ENCODE data around the gene IPP.

IPP gene

DNA sequence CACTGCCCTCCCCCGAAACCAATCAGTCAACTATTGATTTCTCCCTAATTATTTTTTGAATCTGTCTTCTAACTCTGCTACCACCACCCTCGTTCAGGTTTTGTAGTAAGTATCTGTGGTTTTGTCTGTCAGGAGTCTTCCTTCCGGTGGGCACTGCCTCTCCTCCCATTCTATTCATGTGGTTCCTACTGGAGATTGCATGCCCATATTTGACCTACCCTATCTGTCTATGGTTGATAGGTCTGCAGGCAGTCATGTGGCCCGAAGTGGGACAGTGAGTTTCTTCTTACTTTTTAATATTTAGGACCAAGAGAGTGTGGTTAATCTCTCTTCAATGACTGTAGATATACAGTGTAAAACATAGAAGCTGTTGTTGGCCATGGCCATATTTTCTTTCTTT, 35.1 kb upstream of the IPP start:
- H3K4me3 ChIP-seq (ENCODE audit: low read depth, low read length), result no peak overlapping the region
- TF ChIP-seq, protein P1, sequence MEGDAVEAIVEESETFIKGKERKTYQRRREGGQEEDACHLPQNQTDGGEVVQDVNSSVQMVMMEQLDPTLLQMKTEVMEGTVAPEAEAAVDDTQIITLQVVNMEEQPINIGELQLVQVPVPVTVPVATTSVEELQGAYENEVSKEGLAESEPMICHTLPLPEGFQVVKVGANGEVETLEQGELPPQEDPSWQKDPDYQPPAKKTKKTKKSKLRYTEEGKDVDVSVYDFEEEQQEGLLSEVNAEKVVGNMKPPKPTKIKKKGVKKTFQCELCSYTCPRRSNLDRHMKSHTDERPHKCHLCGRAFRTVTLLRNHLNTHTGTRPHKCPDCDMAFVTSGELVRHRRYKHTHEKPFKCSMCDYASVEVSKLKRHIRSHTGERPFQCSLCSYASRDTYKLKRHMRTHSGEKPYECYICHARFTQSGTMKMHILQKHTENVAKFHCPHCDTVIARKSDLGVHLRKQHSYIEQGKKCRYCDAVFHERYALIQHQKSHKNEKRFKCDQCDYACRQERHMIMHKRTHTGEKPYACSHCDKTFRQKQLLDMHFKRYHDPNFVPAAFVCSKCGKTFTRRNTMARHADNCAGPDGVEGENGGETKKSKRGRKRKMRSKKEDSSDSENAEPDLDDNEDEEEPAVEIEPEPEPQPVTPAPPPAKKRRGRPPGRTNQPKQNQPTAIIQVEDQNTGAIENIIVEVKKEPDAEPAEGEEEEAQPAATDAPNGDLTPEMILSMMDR (IDR thresholded peaks at IDR 0.05; ENCODE audit: borderline replicate concordance, insufficient read depth, low read depth, low read length), result no peak

DNA sequence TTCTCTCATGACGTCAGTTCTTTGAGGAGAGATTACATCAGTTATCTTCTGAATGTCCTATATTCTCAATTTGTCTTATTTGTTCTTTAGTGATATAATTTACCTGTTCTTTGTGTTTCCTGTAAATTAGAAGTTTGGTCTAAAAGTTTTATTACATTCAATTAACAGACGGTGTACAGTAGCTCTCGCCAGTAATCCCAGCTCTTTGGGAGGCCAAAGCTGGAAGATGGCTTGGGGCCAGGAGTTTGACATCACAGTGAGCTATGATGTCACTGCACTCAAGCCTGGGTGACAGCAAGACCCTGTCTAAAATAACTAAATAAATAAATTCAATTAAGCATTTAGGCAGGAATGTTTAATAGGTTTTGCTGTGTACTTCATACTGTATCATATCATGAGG, 25.3 kb upstream of the IPP start:
- TF ChIP-seq, protein P1 (IDR thresholded peaks at IDR 0.05; ENCODE audit: borderline replicate concordance, insufficient read depth, low read depth, low read length), result no peak
- no peak overlapping the region for H3K4me3 ChIP-seq (ENCODE audit: low read depth, low read length)

DNA sequence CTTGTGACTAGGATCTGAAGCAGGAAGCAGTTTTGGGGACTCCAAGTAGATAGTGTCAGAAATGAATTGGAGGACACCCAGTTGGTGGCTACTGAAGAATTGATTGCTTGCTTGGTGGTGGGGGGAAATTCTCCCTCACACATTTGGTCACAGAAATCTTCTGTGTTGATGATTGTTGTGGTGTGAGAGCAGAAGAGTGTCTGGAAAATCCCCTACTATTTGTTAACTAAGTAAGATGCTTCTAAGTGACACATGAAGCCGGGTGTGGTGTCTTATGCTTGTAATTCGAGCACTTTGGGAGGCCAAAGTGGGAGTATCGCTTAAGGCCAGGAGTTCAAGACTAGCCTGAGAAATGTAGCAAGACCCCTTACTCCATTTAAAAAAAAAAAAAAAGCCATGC, 22.5 kb upstream of the IPP start:
- TF ChIP-seq, protein P1 (IDR thresholded peaks at IDR 0.05; ENCODE audit: borderline replicate concordance, insufficient read depth, low read depth, low read length), result no peak
- H3K4me3 ChIP-seq (ENCODE audit: low read depth, low read length), result no peak overlapping the region

DNA sequence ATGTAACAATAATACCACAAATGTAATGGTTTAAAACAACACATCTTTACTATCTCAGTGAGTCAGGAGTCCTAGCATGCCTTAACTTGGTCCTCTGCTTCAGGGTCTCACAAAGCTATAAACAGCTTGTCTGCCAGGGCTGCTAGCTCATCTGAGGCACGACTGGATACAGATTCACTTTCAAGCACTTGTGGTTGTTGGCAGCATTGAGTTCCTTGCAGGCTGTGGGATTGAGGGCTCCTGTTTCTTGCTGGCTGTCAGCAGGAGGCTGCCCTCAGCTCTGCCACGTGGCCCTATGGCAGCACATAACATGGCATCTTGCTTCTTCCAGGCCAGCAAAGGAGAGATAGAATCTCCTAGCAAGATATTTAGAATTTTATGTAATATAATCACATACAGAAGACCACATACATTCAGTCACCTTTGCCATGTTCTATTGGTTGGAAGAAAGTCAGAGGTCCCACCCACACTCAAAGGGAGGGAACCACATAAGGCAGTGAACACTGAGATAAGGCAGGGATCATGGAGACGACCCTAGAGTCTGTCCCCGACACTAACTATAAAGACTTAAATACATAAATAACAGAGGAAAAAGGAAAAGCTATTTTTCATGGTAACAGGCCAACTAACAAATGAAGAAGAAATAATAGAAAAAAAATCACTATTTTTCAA, 18.9 kb upstream of the IPP start:
- no peak overlapping the region for H3K4me3 ChIP-seq (ENCODE audit: low read depth, low read length)
- TF ChIP-seq, protein P1 (IDR thresholded peaks at IDR 0.05; ENCODE audit: borderline replicate concordance, insufficient read depth, low read depth, low read length), result no peak

DNA sequence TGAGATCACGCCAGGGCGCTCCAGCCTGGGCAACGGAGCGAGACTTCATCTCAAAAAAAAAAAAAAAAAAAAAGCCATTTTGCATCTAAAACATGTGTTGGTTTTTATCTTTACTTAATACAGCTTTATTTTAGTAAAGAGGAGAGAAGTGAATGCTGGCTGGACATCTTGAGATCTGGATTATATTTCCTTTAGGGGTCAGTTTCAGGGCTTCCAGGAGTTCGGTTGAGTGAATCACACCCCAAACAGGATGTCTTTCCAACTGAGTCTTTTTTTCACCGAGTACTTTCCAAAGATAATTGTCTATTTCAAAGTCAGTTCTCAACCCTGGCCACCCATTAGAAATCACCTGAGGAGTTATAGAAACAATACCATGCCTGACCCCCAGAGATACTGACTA, 16.6 kb upstream of the IPP start:
- no peak overlapping the region for H3K4me3 ChIP-seq (ENCODE audit: low read depth, low read length)
- TF ChIP-seq, protein P1 (IDR thresholded peaks at IDR 0.05; ENCODE audit: borderline replicate concordance, insufficient read depth, low read depth, low read length), result no peak

DNA sequence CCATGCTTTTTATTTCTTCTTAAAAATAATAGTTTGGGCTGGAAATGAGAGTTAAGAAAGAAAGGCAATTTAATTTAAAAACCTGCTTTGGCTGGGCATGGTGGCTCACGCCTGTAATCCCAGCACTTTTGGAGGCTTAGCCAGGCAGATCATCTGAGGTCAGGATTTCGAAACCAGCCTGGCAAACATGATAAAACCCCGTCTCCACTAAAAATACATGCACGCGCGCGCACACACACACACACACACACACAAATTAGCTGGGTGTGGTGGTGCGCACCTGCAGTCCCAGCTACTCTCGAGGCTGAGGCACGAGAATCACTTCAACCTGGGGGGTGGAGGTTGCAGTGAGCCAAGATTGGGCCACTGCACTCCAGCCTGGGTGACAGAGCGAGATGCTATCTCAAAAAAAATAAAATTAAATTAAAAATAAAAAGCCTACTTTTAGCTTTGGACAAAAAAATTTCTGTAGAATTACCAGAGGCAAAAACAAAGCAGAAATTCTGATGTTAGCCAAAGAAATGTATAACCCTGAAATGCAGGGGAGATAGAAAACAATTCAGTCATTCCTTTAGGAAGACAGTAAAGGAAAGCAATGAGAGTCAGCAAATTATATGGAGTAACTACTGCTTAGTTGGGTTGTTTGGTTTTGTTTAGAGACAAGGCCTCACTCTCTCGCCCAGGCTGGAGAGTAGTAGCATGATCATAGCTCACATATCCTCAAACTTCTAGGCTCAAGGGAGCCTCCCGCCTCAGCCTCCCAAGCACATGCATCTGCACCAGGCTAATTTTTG, 15.7 kb upstream of the IPP start:
- H3K4me3 ChIP-seq (ENCODE audit: low read depth, low read length), result no peak overlapping the region
- TF ChIP-seq, protein P1 (IDR thresholded peaks at IDR 0.05; ENCODE audit: borderline replicate concordance, insufficient read depth, low read depth, low read length), result no peak

DNA sequence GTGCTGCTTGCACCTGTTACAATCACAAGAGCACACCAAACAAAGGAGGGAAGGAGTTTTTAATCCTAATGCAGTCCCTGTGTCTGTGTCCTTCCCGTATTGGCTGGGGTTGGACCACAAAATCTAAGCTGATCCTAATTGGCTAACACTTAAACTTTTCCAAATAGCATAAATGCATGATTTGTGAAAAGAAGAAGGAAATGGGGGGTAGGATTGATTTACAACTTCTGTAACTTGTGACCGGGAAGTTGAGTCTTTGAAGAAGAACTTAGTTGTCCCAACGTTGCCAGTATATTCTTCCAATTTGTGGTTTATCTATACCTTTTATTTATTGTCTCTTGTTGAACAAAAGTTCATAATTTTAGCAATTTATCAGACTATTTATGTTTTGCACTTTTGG, 11.8 kb upstream of the IPP start:
- H3K4me3 ChIP-seq (ENCODE audit: low read depth, low read length), result no peak overlapping the region
- TF ChIP-seq, protein P1 (IDR thresholded peaks at IDR 0.05; ENCODE audit: borderline replicate concordance, insufficient read depth, low read depth, low read length), result no peak

Data from GM12875 (cell line).